Fibroblast of lung (primary cell): Measurements from ENCODE around the gene PCP4. TPM values are rescaled to one million over a fixed set of nuclear protein-coding genes. Genes with fewer than 3 reads are reported as not detected.

ENCODE experiments used
- DNase-seq, 2 donors: peaks; one replicate each; pipeline versions ENCODE4 v3.0.0 to v3.0.0-alpha.2; 2010; ENCODE audit warnings: low read depth in 2 of 2
- H2AFZ ChIP-seq: 2 replicates; pipeline ENCODE4 v1.5.1; 2012; ENCODE audit warnings: low read length, control low read depth, inconsistent platforms
- H3K27ac ChIP-seq: 2 replicates; pipeline ENCODE4 v1.5.1; 2011; ENCODE audit warnings: low read length, control low read depth; ENCODE audit not compliant: insufficient read depth
- H3K27me3 ChIP-seq: 2 replicates; pipeline ENCODE4 v1.5.1; 2011; ENCODE audit warnings: mild to moderate bottlenecking, low read length; ENCODE audit not compliant: control insufficient read depth, insufficient read depth
- H3K36me3 ChIP-seq: 2 replicates; pipeline ENCODE4 v1.5.1; 2011; ENCODE audit warnings: low read length; ENCODE audit not compliant: control insufficient read depth, insufficient read depth
- H3K4me1 ChIP-seq: 2 replicates; pipeline ENCODE4 v1.5.1; 2011; ENCODE audit warnings: low read length; ENCODE audit not compliant: control insufficient read depth, insufficient read depth; ENCODE audit errors: extremely low read depth
- H3K4me2 ChIP-seq: 2 replicates; pipeline ENCODE4 v1.5.1; 2011; ENCODE audit warnings: low read length, control low read depth; ENCODE audit not compliant: insufficient read depth; ENCODE audit errors: extremely low read depth
- H3K4me3 ChIP-seq, 4 experiments: fragments of 200-600 bp in 1 of 4; sonication (generic) in 1 of 4; replicated peaks in 1 of 4; 2 replicates each; pipeline ENCODE4 v1.5.1; 2011 to 2016; ENCODE audit warnings: low read length in 4 of 4, low read depth in 3 of 4, mild to moderate bottlenecking in 3 of 4, control low read depth in 2 of 4, inconsistent platforms in 1 of 4, mixed read lengths in 1 of 4; ENCODE audit not compliant: insufficient read depth in 1 of 4; ENCODE audit errors: control extremely low read depth in 1 of 4
- H3K79me2 ChIP-seq: 2 replicates; pipeline ENCODE4 v1.5.1; 2012; ENCODE audit warnings: mild to moderate bottlenecking, low read length, inconsistent platforms; ENCODE audit not compliant: control insufficient read depth, insufficient read depth
- H3K9ac ChIP-seq: 2 replicates; pipeline ENCODE4 v1.5.1; 2011; ENCODE audit warnings: mild to moderate bottlenecking, low read length, control low read depth; ENCODE audit not compliant: insufficient read depth
- H3K9me3 ChIP-seq: 2 replicates; pipeline ENCODE4 v1.5.1; 2012; ENCODE audit warnings: low read depth, low read length; ENCODE audit not compliant: control insufficient read depth, insufficient read depth
- H4K20me1 ChIP-seq: 2 replicates; pipeline ENCODE4 v1.5.1; 2011; ENCODE audit warnings: low read length; ENCODE audit not compliant: control insufficient read depth, insufficient read depth; ENCODE audit errors: extremely low read depth
- EZH2 ChIP-seq: IDR thresholded peaks from 2 replicates; pipeline ENCODE4 v1.5.1; 2012; ENCODE audit warnings: low read length, control low read depth, mild to moderate bottlenecking; ENCODE audit errors: missing control alignments
- polyA plus RNA-seq, 2 donors: library from polyadenylated mRNA; depleted of rRNA in 1 of 2; stranded (reverse) in 1 of 2; unstranded in 1 of 2; fragments of >200 nt; gene quantifications; 2 replicates each; pipeline ENCODE4 v1.2.1, GENCODE V29; 2011 to 2012; ENCODE audit warnings: missing spikeins in 1 of 2
- total RNA-seq: library from RNA; depleted of rRNA; stranded (reverse); fragments of >200 nt; gene quantifications from 2 replicates; pipeline ENCODE4 v1.2.1, GENCODE V29; 2014
- TF ChIP-seq, protein P1 (sequence below), 2 donors: IDR thresholded peaks in 1 of 2; conservative IDR thresholded peaks in 1 of 2; 1 replicate in 1 of 2; 2 replicates in 1 of 2; pipeline ENCODE4 v1.5.1; 2011 to 2012; ENCODE audit warnings: low read length in 2 of 2, control low read depth in 1 of 2, inconsistent platforms in 1 of 2, low read depth in 1 of 2, mild to moderate bottlenecking in 1 of 2

PCP4 gene
- total and polyA plus RNA-seq, 2 donors (not counting 1 experiment from before 2014, with no cell fraction given): not detected

- Histone ChIP-seq H3K4me2 (no peak overlapping the region), H3K4me3 (no peak overlapping the region), H4K20me1 (no peaks in the 10 kb centered on the region), H3K36me3 (no peaks in the 10 kb centered on the region), H3K27me3 (no peaks in the 10 kb centered on the region), H3K27ac (no peak overlapping the region), H3K9me3 (no peaks in the 10 kb centered on the region), H3K4me1 (no peaks in the 10 kb centered on the region), H2AFZ (no peak overlapping the region), H3K9ac (no peak overlapping the region), H3K79me2 (no peaks in the 10 kb centered on the region)
- DNase-seq: peak in 1 of 2 donors; percentile 26
- TF ChIP-seq EZH2: no peak
- TF ChIP-seq, protein P1, sequence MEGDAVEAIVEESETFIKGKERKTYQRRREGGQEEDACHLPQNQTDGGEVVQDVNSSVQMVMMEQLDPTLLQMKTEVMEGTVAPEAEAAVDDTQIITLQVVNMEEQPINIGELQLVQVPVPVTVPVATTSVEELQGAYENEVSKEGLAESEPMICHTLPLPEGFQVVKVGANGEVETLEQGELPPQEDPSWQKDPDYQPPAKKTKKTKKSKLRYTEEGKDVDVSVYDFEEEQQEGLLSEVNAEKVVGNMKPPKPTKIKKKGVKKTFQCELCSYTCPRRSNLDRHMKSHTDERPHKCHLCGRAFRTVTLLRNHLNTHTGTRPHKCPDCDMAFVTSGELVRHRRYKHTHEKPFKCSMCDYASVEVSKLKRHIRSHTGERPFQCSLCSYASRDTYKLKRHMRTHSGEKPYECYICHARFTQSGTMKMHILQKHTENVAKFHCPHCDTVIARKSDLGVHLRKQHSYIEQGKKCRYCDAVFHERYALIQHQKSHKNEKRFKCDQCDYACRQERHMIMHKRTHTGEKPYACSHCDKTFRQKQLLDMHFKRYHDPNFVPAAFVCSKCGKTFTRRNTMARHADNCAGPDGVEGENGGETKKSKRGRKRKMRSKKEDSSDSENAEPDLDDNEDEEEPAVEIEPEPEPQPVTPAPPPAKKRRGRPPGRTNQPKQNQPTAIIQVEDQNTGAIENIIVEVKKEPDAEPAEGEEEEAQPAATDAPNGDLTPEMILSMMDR (conservative IDR thresholded peaks at IDR 0.05 in 1 of 2, IDR thresholded peaks at IDR 0.05 in 1 of 2; ENCODE audit: low read depth in 1 of 2, low read length in 2 of 2): no peak
These were observed 11.6 kb upstream of the PCP4 start for GRCh38 chr21:39855595-39855994.

- H3K4me2 ChIP-seq: no peak overlapping the region
- H3K79me2 ChIP-seq: no peaks in the 10 kb centered on the region
- H3K9me3 ChIP-seq: no peaks in the 10 kb centered on the region
- no peaks in the 10 kb centered on the region for H3K27me3 ChIP-seq
- no peaks in the 10 kb centered on the region for H4K20me1 ChIP-seq
- H2AFZ ChIP-seq: no peak overlapping the region
- TF ChIP-seq EZH2: no peak
- TF ChIP-seq, protein P1 (conservative IDR thresholded peaks at IDR 0.05 in 1 of 2, IDR thresholded peaks at IDR 0.05 in 1 of 2; ENCODE audit: low read depth in 1 of 2, low read length in 2 of 2): no peak
- no peaks in the 10 kb centered on the region for H3K36me3 ChIP-seq
- no peak overlapping the region for H3K4me3 ChIP-seq
- no peaks in the 10 kb centered on the region for H3K4me1 ChIP-seq
- no peak overlapping the region for H3K9ac ChIP-seq
- no peak for DNase-seq
- H3K27ac ChIP-seq: no peak overlapping the region
These were observed 6.6 kb upstream of the PCP4 start for GRCh38 chr21:39860600-39860999.

GRCh38 chr21:39863111-39863510, 4.1 kb upstream of the PCP4 start:
- Histone ChIP-seq H2AFZ (no peak overlapping the region), H3K4me1 (no peaks in the 10 kb centered on the region), H3K27ac (no peak overlapping the region), H3K27me3 (no peaks in the 10 kb centered on the region), H3K4me3 (no peak overlapping the region), H3K36me3 (no peaks in the 10 kb centered on the region), H3K79me2 (no peaks in the 10 kb centered on the region), H3K4me2 (no peak overlapping the region), H3K9me3 (no peaks in the 10 kb centered on the region), H3K9ac (no peak overlapping the region), H4K20me1 (no peaks in the 10 kb centered on the region)
- no peak for TF ChIP-seq EZH2
- TF ChIP-seq, protein P1 (conservative IDR thresholded peaks at IDR 0.05 in 1 of 2, IDR thresholded peaks at IDR 0.05 in 1 of 2; ENCODE audit: low read depth in 1 of 2, low read length in 2 of 2): no peak
- peak in 1 of 2 donors; percentile 56 for DNase-seq
